ENCODE measurements around the gene TTC28. TPM values are rescaled to one million over a fixed set of nuclear protein-coding genes. Genes with fewer than 3 reads are reported as not detected.

The TTC28 gene
- total RNA-seq, 4 donors from 2014 or later, result 43.8 to 130 (median 92.0) TPM

GRCh38 chr22:28017859-28018258 lies 661.8 kb downstream of the TTC28 start:
- DNase-seq, result peak; percentile 9 to 11

GRCh38 chr22:28017558-28017820 lies 662.2 kb downstream of the TTC28 start:
- H3K4me3 ChIP-seq, result no peak overlapping the region
- intact Hi-C loops (cut with DNase I; ENCODE audit: low total_unique reads), result loop anchor here (10.0 kb wide), 1 partner anchor 577 kb away; no protein-coding TSS in a partner anchor
- no peak overlapping the region for H3K27ac ChIP-seq
- H3K4me1 ChIP-seq, result peaks cover 8 to 9% of the 10 kb centered on the region in 2 donors
- no peak for DNase-seq
- H3K9me3 ChIP-seq, result no peaks in the 10 kb centered on the region
- no peaks in the 10 kb centered on the region for H3K36me3 ChIP-seq
- H3K27me3 ChIP-seq, result no peaks in the 10 kb centered on the region
- TF ChIP-seq POLR2A (IDR thresholded peaks at IDR 0.05) (no peak), CTCF (IDR thresholded peaks at IDR 0.05) (no peak)

More at GRCh38 chr22:28017859-28018258, 661.8 kb downstream of the TTC28 start:
- H3K36me3 ChIP-seq, result no peaks in the 10 kb centered on the region
- H3K4me3 ChIP-seq, result no peak overlapping the region
- no peak overlapping the region for H3K27ac ChIP-seq
- peaks cover 8 to 9% of the 10 kb centered on the region in 2 donors for H3K4me1 ChIP-seq
- H3K9me3 ChIP-seq, result no peaks in the 10 kb centered on the region
- intact Hi-C loops (cut with DNase I; ENCODE audit: low total_unique reads), result loop anchor here (10.0 kb wide), 1 partner anchor 577 kb away; no protein-coding TSS in a partner anchor
- TF ChIP-seq POLR2A (IDR thresholded peaks at IDR 0.05), result no peak
- no peak for TF ChIP-seq CTCF (IDR thresholded peaks at IDR 0.05)
- no peaks in the 10 kb centered on the region for H3K27me3 ChIP-seq

- H3K27ac ChIP-seq, result no peak overlapping the region
- H3K27me3 ChIP-seq, result no peaks in the 10 kb centered on the region
- H3K36me3 ChIP-seq, result no peaks in the 10 kb centered on the region
- peaks cover 8 to 9% of the 10 kb centered on the region in 2 donors for H3K4me1 ChIP-seq
- no peak for TF ChIP-seq CTCF (IDR thresholded peaks at IDR 0.05)
- no peak for TF ChIP-seq POLR2A (IDR thresholded peaks at IDR 0.05)
- intact Hi-C loops (cut with DNase I; ENCODE audit: low total_unique reads), result loop anchor here (10.0 kb wide), 1 partner anchor 578 kb away; no protein-coding TSS in a partner anchor
- no peak overlapping the region for H3K4me3 ChIP-seq
- no peaks in the 10 kb centered on the region for H3K9me3 ChIP-seq
- DNase-seq, result peak; percentile 12 to 15
These were observed 662.7 kb downstream of the TTC28 start for GRCh38 chr22:28016781-28017557.

- no peak overlapping the region for H3K4me3 ChIP-seq
- TF ChIP-seq POLR2A (IDR thresholded peaks at IDR 0.05) (no peak), CTCF (IDR thresholded peaks at IDR 0.05) (no peak)
- no peaks in the 10 kb centered on the region for H3K27me3 ChIP-seq
- no peaks in the 10 kb centered on the region for H3K9me3 ChIP-seq
- H3K36me3 ChIP-seq, result no peaks in the 10 kb centered on the region
- intact Hi-C loops (cut with DNase I; ENCODE audit: low total_unique reads), result loop anchor here (10.0 kb wide), 1 partner anchor 579 kb away; no protein-coding TSS in a partner anchor
- peak; percentile 9 to 11 for DNase-seq
- peaks cover 4 to 5% of the 10 kb centered on the region in 2 donors for H3K4me1 ChIP-seq
- H3K27ac ChIP-seq, result no peak overlapping the region
These were observed 663.7 kb downstream of the TTC28 start for GRCh38 chr22:28015676-28016601.

Data from uterus (tissue), 4 donors.